22Rv1 (cell line): ENCODE data around the gene FBXO28.

ENCODE experiments used
- ZFX ChIP-seq: fragments of 450-650 bp; IDR thresholded peaks from 2 replicates; pipeline ENCODE4 v1.6.1; 2017; ENCODE audit warnings: antibody characterized with exemption, borderline replicate concordance
- TF ChIP-seq, protein P1 (sequence below): fragments of 450-650 bp; IDR thresholded peaks from 2 replicates; pipeline ENCODE4 v1.5.1; 2017; ENCODE audit warnings: mild to moderate bottlenecking

GRCh38 chr1:224193319-224193966, 79.5 kb downstream of the FBXO28 start:
- TF ChIP-seq, protein P1, sequence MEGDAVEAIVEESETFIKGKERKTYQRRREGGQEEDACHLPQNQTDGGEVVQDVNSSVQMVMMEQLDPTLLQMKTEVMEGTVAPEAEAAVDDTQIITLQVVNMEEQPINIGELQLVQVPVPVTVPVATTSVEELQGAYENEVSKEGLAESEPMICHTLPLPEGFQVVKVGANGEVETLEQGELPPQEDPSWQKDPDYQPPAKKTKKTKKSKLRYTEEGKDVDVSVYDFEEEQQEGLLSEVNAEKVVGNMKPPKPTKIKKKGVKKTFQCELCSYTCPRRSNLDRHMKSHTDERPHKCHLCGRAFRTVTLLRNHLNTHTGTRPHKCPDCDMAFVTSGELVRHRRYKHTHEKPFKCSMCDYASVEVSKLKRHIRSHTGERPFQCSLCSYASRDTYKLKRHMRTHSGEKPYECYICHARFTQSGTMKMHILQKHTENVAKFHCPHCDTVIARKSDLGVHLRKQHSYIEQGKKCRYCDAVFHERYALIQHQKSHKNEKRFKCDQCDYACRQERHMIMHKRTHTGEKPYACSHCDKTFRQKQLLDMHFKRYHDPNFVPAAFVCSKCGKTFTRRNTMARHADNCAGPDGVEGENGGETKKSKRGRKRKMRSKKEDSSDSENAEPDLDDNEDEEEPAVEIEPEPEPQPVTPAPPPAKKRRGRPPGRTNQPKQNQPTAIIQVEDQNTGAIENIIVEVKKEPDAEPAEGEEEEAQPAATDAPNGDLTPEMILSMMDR, result no peak
- no peak for TF ChIP-seq ZFX
